BE2C (cell line): ENCODE results near the gene CPA3.

ENCODE experiments used
- DNase-seq: peaks from one replicate; pipeline ENCODE4 v3.0.0-alpha.2; 2020
- H3K27me3 ChIP-seq: fragments of 250-450 bp; sonication (Bioruptor Pico); 2 replicates; pipeline ENCODE4 v1.5.1; 2020; ENCODE audit warnings: mild to moderate bottlenecking
- H3K36me3 ChIP-seq: fragments of 250-450 bp; sonication (Bioruptor Pico); 2 replicates; pipeline ENCODE4 v1.5.1; 2020; ENCODE audit warnings: mild to moderate bottlenecking
- H3K4me1 ChIP-seq: fragments of 250-450 bp; sonication (Bioruptor Pico); 2 replicates; pipeline ENCODE4 v1.5.1; 2020
- H3K4me3 ChIP-seq: 2 replicates; pipeline ENCODE4 v1.5.1; 2011; ENCODE audit warnings: low read depth, low read length
- H3K9me3 ChIP-seq: fragments of 250-450 bp; sonication (Bioruptor Pico); 2 replicates; pipeline ENCODE4 v1.5.1; 2020
- TF ChIP-seq, protein P1 (sequence below): IDR thresholded peaks from 2 replicates; pipeline ENCODE4 v1.5.1; 2012; ENCODE audit warnings: mild to moderate bottlenecking, low read depth, low read length

The CPA3 gene

GRCh38 chr3:148863814-148864213, 1.3 kb upstream of the CPA3 start:
- TF ChIP-seq, protein P1, sequence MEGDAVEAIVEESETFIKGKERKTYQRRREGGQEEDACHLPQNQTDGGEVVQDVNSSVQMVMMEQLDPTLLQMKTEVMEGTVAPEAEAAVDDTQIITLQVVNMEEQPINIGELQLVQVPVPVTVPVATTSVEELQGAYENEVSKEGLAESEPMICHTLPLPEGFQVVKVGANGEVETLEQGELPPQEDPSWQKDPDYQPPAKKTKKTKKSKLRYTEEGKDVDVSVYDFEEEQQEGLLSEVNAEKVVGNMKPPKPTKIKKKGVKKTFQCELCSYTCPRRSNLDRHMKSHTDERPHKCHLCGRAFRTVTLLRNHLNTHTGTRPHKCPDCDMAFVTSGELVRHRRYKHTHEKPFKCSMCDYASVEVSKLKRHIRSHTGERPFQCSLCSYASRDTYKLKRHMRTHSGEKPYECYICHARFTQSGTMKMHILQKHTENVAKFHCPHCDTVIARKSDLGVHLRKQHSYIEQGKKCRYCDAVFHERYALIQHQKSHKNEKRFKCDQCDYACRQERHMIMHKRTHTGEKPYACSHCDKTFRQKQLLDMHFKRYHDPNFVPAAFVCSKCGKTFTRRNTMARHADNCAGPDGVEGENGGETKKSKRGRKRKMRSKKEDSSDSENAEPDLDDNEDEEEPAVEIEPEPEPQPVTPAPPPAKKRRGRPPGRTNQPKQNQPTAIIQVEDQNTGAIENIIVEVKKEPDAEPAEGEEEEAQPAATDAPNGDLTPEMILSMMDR = no peak

GRCh38 chr3:148866261-148866660, 1.2 kb downstream of the CPA3 start:
- Histone ChIP-seq H3K4me1 (no peaks in the 10 kb centered on the region), H3K27me3 (no peaks in the 10 kb centered on the region), H3K4me3 (no peak overlapping the region), H3K9me3 (no peaks in the 10 kb centered on the region), H3K36me3 (no peaks in the 10 kb centered on the region)
- no peak for DNase-seq
- TF ChIP-seq, protein P1 = no peak

More at GRCh38 chr3:148863814-148864213, 1.3 kb upstream of the CPA3 start:
- Histone ChIP-seq H3K4me3 (no peak overlapping the region), H3K9me3 (no peaks in the 10 kb centered on the region), H3K27me3 (no peaks in the 10 kb centered on the region), H3K36me3 (no peaks in the 10 kb centered on the region), H3K4me1 (no peaks in the 10 kb centered on the region)
- no peak for DNase-seq

GRCh38 chr3:148873270-148873927, 8.3 kb downstream of the CPA3 start:
- Histone ChIP-seq H3K27me3 (no peaks in the 10 kb centered on the region), H3K36me3 (no peaks in the 10 kb centered on the region), H3K4me1 (peaks cover 15% of the 10 kb centered on the region), H3K4me3 (no peak overlapping the region), H3K9me3 (no peaks in the 10 kb centered on the region)
- no peak for DNase-seq
- TF ChIP-seq, protein P1 = no peak

DNA sequence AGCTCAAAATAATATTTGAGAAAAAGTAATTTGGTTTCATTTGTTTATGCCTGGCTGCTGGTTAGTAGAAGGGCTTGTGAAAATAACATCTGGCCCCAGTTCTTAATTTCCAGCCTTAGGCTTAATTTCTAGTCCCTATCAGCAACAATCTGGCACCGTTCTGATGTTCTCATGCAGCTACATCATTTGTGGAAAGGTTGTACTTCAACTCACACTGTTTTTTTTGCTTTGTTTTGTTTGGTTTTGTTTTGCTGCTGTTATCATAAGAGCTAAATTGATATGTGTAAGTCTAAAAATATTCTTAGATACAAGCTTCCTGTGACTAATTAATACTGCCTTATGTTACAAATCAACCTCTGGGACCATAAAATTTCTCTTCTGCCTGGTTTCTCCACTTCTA, 8.9 kb downstream of the CPA3 start:
- Histone ChIP-seq H3K4me3 (no peak overlapping the region), H3K9me3 (no peaks in the 10 kb centered on the region), H3K36me3 (no peaks in the 10 kb centered on the region), H3K27me3 (no peaks in the 10 kb centered on the region), H3K4me1 (peaks cover 15% of the 10 kb centered on the region)
- TF ChIP-seq, protein P1 = no peak
- DNase-seq = peak; percentile 18

DNA sequence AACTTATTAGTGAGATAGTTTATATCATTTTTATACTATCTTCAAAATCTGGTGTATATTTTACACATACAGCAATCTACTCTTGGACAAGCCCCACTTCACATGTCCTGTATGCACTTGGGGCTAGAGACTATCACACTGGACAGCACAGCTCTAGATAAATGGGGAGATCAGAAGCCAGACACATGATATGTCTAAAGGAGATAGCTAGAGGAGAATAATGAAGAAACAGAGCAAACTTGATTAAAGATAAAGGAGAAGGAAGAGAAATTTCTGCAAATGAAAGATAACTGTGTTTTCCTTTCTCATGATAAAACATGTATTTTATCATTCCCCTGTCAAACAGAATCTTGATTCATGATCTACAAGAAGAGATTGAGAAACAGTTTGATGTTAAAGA, 13.0 kb downstream of the CPA3 start:
- H3K36me3 ChIP-seq = no peaks in the 10 kb centered on the region
- no peak overlapping the region for H3K4me3 ChIP-seq
- H3K9me3 ChIP-seq = no peaks in the 10 kb centered on the region
- TF ChIP-seq, protein P1 = no peak
- H3K4me1 ChIP-seq = peaks cover 14% of the 10 kb centered on the region
- no peaks in the 10 kb centered on the region for H3K27me3 ChIP-seq
- DNase-seq = no peak

DNA sequence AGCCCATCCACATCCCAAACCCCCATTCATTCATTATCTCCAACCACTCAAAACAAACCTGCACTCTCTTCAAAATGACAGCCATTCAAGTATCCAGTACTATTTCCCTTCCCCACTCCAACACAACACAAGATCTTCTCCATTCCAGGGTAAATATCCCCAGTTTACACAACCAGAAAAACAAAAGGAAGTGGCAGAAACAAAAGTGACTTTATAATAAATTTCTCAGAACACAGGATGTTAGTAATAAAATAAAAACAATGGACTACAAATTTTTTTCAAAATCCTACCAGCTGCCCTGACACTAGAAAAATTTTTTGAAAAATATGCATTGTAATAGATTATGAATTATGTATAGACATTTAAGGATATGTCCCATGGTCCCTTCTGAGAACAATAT, 14.2 kb downstream of the CPA3 start:
- Histone ChIP-seq H3K27me3 (no peaks in the 10 kb centered on the region), H3K36me3 (no peaks in the 10 kb centered on the region), H3K4me3 (no peak overlapping the region), H3K9me3 (no peaks in the 10 kb centered on the region), H3K4me1 (peaks cover 3% of the 10 kb centered on the region; the same call in 1 of the 2 replicates)
- DNase-seq = no peak
- TF ChIP-seq, protein P1 = no peak
